ENCODE measurements around the gene CELF2.

GRCh38 chr10:11208908-11209829 is 191.5 kb downstream of the CELF2 start:
- TF ChIP-seq MAX (IDR thresholded peaks at IDR 0.05; ENCODE audit: low read depth, low read length) = no peak
- no peak for TF ChIP-seq CTCF (IDR thresholded peaks at IDR 0.05; ENCODE audit: low read depth, low read length)

Measured in NB4 (cell line).